ENCODE results near the gene GALNS.
"Not testable (repeated sequence)": the region's sequence is repeated elsewhere in the genome, so short reads cannot be mapped to it uniquely, and the experiment has no call there.

The GALNS gene

DNA sequence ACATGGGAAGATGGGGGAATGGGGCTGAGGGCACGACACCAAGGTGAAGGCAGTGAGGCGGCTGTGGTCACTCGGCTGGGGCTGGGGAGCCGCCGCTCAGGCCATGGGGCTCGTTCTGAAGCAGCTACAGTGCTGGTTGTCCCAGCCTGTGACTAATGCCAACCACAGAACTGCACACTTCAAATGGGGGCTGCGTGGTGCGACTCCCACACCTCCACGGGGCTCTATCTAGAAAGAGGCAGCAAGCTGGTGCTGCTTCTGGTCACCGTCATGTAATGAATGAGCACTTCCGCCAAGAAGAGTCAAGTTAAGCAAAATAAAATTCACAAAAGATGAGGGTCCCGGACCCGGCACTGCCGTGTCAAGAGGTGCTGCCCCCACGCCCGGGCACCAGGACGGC, 20.0 kb downstream of the GALNS start:
- no peak for DNase-seq (ENCODE audit: low spot score)

DNA sequence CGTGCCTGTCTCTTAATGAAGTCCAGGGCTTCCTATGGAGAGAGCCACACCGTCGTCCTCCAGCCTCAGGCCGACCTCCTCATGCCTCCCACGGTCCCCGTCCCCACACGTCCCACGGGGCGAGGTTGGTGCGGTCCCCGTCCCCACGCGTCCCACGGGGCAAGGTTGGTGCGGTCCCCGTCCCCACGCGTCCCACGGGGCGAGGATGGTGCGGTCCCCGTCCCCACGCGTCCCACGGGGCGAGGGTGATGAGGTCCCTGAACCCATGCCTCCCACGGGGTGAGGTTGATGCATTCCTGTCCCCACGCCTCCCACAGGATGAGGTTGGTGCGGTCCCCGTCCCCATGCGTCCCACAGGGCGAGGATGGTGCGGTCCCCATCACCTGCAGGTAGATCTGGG, 20.9 kb downstream of the GALNS start:
- no peak for DNase-seq (ENCODE audit: low spot score)

DNA sequence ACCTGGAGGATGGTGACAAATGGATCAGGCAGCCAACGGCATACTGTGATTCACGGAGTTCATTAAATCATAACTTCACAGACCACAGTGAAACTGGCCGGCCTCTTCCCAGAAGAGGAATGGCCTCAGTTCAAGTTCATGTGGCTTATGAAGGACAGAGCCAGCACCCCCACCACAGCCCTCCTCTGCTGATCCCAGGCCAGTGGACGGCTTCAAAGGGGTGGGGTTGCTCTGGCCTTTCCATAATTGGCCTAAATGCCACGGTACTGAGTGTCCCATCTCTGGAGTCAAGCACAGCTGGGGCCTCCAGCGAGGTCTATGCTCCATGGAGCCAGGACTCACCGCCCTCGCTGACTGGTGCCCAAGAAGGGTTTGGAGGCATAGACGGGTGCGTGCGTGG, 21.4 kb downstream of the GALNS start:
- no peak for DNase-seq (ENCODE audit: low spot score)

DNA sequence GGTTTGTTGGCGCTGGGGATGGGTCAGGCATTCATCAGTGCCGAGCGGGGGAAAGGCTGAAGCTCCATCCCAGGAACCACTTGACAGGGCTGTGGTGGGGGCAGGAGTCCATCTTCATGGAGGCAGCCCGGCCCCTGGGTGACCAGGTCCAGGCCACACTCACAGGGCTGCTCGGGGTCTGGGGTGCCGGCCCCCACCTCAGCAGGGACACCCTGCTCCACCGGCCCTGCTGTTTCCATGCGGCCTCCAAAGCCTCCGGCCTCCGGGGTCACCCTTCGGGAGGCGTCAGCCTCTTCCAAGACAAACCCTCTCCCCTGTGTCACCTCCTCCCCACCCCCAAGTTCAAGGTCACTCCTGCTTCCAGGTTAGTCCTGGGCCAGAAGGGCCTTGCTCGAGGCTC, 22.1 kb downstream of the GALNS start:
- no peak for DNase-seq (ENCODE audit: low spot score)

DNA sequence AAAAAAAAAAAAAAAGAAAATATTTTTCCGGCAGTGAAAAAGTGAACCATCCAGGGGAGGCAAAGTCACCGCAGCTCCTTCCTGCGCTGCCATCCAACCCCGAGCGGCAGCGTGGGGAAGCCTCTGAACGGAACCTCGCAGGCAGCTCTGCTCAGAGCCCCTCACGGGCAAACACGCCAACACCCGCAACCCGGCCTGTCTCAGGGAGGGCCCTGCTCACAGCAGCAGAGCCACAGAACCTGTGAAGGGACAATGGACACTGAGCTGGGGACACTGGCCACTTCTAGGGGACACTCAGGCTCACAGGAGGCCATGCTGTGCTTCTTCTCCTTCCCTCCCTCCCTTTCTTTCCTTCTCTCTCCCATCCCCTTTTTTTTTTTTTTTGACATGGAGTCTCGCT, 23.7 kb downstream of the GALNS start:
- no peak for DNase-seq (ENCODE audit: low spot score)

DNA sequence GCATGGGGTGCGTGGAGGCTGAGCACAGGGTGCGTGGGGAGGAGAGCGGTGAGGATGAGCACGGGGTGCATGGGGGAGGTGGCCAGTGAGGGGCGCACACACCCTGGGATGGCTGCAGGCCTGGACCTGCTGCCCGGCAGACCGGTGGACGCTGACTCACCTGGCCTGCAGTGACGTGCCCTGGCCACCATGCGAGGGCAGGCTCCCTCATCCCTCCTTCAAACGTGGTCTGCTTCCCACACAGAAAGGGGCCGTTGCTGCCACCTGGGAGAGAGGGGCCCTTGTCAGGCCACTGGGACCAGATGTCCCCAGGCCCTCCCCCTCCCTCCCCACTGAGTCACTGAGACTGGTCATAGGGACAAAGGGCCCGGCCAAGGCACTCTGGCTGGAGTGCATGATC, 24.9 kb downstream of the GALNS start:
- no peak for DNase-seq (ENCODE audit: low spot score)

DNA sequence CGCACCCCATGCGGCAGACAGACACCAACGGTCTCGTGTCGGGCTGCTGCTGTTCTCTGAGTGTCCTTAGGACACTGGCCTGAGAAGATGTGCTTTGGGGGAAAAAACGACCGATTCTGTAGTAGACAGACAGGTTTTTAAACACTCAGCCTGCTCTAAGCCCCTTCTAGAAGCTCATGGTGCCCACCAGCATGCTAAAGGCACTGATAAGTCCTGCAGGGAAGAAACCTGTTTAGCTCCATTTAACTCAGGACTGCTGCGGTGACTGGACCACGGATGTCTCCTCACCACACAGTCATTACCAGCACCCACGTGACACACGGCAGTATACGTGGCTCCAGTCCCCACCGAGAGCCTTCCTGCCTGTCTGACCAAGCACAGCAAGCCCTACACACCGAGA, 26.0 kb downstream of the GALNS start:
- no peak for DNase-seq (ENCODE audit: low spot score)

DNA sequence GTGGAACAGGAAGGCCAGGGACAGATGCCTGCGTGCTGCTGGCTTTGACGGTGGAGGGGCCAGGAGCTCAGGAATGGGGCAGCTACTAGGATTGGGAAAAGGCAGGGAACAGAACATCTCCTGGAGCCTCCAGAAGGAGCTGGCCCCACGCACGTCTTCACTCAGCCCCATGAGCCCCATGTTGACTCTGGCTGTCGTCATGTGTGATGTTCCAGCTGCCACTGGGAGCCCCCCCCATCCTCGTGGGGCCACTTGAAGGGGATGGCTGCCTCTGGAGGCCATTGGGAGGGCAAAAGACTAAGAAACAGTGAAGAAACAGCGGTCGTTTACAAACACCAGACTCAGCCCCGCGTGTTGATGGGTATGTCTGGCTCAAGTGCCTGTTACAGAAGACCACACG, 26.5 kb downstream of the GALNS start:
- DNase-seq (ENCODE audit: low spot score), result no peak

DNA sequence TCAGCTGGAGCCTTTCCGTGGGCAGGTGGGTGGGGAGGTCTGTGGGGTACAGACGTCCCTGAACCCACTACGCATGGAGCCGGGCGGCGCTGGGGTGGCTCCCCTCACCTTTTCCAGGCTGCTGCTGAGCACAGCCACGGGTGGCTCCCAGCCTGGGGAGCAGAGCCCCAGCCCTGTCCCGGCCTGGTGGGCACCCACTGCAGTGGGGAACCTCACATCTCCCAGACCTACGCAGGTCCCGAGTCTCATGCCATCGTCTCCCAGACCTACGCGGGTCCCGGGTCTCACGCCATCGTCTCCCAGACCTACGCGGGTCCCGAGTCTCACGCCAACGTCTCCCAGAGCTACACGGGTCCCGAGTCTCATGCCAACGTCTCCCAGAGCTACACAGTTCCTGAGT, 28.0 kb downstream of the GALNS start:
- no peak for DNase-seq (ENCODE audit: low spot score)

DNA sequence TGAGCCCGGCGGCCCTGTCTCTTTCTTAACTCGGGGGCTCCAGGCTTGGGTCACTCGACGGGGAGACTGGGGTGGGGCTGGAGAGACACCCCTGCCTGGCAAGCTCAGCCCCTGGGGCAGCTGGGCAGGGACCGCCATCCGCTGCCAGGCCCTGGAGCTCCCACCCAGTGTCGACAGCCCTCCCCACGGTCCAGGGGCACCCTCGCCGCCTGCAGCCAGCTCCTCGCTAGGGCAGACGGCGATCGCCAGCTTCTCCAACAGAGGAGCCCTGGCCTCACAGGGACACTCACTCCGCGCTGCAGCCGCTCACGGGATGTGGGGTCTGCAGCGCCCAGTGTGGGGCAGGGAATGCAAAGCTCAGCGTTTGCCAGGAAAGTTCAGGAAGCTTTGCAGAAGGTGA, 29.0 kb downstream of the GALNS start:
- DNase-seq (ENCODE audit: low spot score), result no peak

DNA sequence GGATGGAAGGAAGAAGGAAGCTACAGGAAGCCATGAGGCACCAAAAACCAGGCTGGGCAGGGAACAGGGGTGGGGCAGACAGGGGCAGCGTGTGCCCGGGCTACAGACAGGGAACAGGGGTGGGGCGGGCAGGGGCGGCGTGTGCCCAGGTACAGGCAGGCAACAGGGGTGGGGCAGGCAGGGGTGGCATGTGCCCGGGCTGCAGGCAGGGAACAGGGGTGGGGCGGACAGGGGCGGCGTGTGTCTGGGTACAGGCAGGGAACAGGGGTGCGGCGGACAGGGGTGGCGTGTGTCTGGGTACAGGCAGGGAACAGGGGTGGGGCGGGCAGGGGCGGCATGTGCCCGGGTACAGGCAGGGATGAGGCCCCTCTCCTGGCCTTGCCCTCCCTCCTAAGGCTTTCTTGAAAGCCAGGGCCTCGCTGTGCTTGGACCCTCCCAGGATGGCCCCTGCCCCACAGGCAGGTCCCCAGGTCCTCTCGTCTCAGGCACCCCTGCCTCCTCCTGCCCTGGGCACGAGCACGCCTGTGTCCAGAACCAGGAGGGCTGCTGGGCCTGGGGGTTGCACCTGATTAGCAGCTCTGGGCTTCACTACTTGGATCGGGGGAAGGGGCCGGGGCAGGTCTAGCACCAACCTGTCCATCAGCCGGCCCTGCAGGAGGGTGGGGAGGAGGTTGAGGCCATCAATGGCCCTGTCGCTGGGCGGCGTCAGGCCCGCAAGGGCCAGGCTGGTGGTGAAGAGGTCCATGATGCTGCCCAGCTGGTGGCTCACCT, 30.5 kb downstream of the GALNS start:
- DNase-seq (ENCODE audit: low spot score), result no peak

DNA sequence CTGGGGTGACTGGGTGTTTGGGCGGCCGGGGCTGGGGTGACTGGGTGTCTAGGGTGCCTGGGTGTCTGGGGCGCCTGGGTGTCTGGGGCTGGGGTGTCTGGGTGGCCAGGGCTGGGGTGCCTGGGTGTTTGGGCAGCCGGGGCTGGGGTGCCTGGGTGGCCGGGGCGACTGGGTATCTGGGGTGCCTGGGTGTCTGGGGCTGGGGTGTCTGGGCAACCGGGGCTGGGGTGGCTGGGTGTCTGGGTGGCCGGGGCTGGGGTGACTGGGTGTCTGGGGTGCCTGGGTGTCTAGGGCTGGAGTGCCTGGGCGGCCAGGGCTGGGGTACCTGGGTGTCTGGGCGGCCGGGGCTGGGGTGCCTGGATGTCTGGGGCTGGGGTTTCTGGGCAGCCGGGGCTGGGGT, 31.6 kb downstream of the GALNS start:
- no peak for DNase-seq (ENCODE audit: low spot score)

DNA sequence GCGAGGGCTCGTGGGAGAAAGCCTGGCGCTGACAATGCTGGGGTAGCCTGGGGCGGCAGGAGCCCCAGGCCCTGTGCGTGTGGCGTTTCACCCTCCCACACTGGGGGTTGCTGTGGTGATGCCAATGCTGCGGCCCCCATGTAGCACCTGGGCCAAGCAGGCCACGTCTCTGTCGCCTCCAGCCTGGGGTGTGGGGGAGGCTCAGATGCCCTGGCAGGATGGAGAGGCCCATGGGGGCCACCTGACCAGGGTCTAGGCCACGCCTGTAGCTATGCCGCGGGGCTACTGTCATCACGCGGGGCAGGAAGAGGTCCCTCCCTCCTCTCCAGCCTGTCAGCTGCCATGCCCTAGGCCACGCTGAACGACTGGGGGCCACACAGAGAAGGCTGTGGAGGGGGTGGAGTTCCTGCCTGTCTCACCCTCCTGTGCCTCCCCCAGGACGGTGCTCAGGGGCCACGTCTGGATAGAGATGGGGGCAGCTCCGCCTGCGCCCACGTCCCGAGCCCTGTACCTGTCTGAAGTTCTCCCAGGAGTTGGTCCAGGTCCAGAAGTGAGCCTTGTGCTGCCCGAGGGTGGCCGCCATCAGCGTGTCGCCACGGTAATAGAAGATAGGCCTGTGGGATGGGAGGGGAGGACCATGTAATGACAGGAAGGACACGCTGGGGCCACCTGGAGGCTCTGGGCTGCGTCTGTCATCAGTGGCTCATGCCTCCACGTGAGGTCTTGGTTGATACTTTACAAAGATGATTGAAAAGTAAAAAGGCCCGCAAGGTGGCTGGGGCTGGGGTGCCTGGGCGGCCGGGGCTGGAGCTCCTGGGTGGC, 32.3 kb downstream of the GALNS start:
- DNase-seq (ENCODE audit: low spot score), result no peak

DNA sequence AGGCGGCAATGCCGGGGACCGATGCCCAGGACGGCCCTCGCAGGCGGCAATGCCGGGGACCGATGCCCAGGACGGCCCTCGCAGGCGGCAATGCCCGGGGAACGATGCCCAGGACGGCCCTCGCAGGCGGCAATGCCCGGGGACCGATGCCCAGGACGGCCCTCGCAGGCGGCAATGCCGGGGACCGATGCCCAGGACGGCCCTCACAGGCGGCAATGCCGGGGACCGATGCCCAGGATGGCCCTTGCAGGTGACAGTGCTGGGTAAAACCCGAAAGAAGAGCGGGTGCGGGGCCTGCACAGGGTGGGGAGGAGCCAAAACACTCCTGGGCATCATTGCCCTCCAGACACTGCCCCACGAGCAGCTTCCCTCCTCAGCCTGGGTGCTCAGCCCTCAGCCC, 33.1 kb downstream of the GALNS start:
- not testable (repeated sequence) for DNase-seq (ENCODE audit: low spot score)

DNA sequence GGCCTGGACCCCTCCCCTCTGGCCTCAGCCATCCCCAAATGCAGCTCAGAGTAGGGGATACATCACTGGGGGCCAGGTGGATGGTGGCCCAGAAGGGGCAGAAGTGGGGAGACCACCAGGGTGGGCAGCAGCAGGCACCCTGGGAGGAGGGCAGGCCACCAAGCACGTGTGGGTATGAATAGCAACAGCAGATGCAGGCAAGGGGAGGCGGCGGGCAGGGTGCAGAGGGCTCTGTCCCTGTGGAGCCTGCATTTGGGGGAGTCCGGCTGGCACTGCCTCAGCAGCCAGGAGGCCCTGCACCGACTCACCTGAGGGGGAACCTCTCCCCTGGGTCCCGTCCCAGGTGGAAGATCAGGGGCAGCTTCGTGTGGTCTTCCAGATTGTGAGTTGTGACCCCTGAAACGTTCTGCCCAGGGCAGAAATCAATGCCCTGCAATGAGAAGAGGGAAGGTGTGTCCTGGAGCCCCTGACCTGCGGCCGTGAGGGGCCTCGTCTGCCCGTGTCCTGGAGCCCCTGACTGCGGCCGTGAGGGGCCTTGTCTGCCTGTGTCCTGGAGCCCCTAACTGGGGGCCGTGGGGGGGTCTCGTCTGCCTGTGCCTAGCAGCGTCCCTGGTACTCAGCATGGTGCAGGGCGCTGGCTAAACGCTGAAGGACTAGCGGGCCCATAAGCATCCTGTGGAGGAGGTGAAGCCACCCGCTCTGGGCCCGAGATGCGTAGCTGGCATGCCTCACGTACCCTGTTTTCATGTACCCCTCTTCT, 34.3 kb downstream of the GALNS start:
- DNase-seq (ENCODE audit: low spot score), result no peak

DNA sequence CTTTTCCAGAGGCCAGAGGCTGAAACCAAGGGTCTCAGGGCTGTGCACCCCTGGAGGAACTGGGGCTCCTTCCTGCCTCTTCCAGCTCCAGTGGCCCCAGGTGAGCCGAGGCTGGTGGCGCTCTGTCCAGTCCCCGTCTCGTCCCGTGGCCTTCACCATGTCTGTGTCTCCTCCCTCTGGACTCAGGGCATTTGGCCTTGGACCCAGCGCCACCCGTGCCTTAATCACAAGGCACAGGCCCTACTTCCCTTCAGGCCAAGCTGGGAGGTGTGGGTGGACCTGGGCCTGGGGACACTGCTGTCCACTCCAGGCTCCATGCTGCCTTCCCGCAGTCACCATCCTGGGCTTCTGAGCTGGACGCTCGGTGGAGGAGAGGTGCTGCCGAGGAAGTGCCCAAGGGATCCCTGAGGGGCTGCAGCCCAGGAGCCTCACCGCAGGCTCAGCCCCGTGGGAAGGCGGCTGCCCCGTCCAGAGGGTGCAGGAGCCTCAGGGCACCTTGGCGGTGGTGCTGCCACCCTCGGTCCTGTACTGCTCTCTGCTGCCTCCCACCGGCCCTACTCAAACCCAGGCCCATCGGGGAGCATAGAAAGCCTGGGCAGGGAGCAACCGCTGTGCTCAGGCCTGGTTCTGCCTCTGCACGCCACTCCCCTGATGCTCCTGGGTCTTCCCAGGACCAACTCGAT, 35.4 kb downstream of the GALNS start:
- DNase-seq (ENCODE audit: low spot score), result no peak

DNA sequence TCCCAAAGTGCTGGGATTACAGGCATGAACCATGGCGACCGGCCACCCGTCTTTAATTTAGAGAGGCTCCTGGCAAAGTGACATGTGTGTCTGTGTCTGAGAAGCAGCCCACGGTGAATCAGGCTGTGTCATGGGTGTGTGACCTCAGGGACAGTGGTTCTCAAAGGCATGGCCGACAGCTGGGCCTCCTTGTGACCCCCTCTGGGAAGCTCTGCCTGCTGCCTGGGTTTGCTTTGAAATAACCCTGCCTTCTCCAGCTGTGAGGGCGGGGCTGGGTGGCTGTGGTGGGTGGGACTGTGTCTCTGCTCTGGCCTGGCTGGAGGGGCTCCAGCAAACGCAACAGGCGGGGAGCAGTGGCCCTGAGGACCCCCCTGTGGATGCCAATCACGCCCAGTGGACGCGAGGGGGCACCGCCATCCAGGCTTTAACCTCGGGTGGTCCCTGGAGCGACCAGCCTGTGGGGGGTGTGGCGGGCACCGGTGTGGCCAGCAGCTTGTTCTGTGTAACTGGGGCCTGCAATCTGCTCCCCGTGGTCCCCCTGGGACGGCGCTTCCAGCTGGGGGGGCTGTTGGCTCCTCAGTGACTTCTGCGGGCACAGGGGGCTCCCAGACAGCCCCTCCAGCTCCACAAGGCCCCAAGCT, 36.2 kb downstream of the GALNS start:
- DNase-seq (ENCODE audit: low spot score), result no peak

DNA sequence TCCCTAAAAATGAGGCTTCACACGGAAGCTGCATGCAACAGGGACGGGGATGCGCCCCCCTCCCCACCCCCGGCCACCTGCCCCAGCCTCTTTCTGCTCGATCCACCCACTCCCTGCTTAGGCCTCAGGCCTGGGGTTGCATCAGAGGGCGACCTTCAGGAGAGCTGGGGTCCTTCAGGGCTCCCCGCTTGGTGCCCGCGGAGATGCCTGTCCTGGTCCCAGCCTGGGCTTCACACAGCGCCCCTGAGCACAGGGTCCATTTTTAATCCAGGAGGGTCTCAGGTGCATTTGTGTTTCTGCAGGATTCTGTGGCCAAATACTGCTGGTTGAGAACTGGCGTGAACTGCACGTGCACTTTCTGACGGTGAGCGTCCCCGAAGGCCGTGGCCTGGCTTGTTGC, 37.6 kb downstream of the GALNS start:
- no peak for DNase-seq (ENCODE audit: low spot score)

DNA sequence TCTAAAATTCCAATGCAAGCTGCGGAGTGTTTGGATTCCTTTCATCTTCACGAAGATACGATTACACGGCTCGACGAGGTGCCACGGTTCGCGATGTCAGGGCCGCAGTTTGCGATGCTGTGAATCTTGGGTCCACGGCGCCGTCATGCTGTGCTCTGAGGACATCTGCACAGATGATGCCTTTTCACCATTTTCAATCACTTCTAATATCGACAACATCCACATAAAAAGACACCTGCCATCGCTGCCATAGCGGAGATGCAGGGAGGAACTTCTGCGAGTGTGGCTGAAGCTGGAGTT, 38.2 kb downstream of the GALNS start:
- DNase-seq (ENCODE audit: low spot score), result no peak

DNA sequence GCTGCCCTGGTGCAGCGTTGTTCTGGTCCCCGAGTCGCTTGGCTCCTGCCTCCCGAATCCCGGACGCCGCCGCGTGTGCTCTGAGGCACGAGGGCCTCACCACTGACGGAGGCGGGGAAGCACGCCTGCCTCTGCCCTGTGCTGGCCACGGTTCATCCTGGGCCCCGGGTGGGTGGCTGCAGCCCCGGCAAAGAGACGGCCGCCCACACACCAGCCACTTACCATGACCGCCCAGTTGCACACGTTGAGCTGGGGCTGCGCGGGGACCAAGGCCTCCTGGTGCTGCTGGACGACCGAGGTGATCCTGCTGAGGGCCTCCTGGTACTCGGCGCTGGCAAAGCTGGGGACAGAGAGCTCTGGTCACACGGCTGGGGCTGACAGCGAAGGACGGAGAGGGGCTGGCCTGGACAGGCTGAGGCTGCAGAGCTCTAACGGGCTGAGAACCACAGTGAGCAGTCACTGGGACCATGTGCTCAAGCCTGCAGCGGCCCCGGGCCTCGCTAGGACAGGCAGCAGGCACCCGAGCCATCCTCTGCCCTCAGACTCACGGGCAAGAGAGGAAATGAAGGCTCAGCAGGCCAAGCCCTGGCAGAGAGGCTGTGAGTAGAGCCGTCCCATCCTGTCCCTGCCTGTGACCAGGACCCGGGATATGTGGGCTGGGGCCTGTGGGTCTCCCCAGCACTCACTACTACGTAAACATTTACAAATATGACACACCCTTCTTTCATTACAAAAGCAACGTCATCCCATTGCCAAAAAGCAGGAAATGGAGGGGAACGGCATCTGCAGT, 38.8 kb downstream of the GALNS start:
- no peak for DNase-seq (ENCODE audit: low spot score)

All from LoVo (cell line).